ENCODE results near the gene NUP210.

Gene NUP210

DNA sequence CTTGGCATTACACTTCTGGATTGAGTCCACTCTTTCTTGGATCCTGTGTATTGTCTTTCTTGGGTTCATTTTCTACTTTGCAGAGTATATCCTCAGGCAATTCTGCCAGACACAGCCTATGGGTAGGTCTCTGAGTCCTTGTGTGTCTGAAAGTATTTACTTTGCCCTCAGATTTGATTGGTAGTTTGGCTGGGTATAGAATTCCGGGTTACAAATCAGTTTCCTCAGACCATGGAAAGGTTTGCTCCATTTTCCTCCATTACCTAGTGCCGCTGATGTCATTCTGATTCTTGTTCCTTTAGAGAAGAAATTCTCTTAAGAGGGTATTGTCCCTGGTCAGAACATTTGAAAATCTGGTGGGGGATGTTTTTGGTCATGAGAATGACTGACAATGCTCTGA is 133.2 kb downstream of the NUP210 start:
- TF ChIP-seq, protein P1, sequence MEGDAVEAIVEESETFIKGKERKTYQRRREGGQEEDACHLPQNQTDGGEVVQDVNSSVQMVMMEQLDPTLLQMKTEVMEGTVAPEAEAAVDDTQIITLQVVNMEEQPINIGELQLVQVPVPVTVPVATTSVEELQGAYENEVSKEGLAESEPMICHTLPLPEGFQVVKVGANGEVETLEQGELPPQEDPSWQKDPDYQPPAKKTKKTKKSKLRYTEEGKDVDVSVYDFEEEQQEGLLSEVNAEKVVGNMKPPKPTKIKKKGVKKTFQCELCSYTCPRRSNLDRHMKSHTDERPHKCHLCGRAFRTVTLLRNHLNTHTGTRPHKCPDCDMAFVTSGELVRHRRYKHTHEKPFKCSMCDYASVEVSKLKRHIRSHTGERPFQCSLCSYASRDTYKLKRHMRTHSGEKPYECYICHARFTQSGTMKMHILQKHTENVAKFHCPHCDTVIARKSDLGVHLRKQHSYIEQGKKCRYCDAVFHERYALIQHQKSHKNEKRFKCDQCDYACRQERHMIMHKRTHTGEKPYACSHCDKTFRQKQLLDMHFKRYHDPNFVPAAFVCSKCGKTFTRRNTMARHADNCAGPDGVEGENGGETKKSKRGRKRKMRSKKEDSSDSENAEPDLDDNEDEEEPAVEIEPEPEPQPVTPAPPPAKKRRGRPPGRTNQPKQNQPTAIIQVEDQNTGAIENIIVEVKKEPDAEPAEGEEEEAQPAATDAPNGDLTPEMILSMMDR (IDR thresholded peaks at IDR 0.05; ENCODE audit: insufficient read depth, low read length, poor library complexity, severe bottlenecking), result no peak
- no peak overlapping the region for H3K4me3 ChIP-seq (replicated peaks; ENCODE audit: low read depth, low read length)
- no peaks in the 10 kb centered on the region; the same call in 1 of the 2 replicates for H3K27me3 ChIP-seq (replicated peaks; ENCODE audit: control insufficient read depth, insufficient read depth, low read length)
- no peaks in the 10 kb centered on the region for H3K36me3 ChIP-seq (ENCODE audit: control insufficient read depth, insufficient read depth, low read length)
- DNase-seq (ENCODE audit: extremely low read depth, insufficient read length), result no peak

DNA sequence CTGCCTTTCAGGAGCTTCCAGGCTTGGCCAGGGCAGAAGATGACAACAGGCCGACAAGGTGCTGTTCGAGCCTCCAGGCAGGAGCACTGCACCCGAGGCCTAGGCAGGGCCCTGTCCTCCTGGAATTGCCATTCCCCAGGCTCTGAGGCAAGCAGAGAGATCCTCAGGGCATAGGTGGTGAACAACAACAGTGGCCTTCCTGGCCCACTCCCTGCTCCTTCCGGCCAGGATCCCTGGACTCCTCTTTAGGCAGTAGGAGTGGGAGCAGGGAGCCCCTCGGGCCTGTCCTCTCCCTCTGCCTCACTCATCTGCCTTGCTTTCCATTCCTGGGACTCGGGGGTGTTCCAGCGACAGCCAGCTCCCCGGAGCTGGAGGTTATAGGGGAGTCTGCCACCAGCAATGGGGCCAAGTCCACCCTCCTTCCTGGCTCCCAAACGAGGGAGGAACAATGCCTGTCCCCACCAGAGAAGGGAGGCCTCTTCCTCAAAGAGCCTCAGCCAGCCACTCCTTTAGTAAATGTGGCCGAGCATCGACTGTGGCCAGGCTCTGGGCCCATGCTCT is 135.0 kb downstream of the NUP210 start:
- TF ChIP-seq, protein P1 (IDR thresholded peaks at IDR 0.05; ENCODE audit: insufficient read depth, low read length, poor library complexity, severe bottlenecking), result no peak
- H3K27me3 ChIP-seq (replicated peaks; ENCODE audit: control insufficient read depth, insufficient read depth, low read length), result peaks cover 2% of the 10 kb centered on the region
- H3K36me3 ChIP-seq (ENCODE audit: control insufficient read depth, insufficient read depth, low read length), result no peaks in the 10 kb centered on the region
- DNase-seq (ENCODE audit: extremely low read depth, insufficient read length), result no peak
- no peak overlapping the region for H3K4me3 ChIP-seq (replicated peaks; ENCODE audit: low read depth, low read length)

DNA sequence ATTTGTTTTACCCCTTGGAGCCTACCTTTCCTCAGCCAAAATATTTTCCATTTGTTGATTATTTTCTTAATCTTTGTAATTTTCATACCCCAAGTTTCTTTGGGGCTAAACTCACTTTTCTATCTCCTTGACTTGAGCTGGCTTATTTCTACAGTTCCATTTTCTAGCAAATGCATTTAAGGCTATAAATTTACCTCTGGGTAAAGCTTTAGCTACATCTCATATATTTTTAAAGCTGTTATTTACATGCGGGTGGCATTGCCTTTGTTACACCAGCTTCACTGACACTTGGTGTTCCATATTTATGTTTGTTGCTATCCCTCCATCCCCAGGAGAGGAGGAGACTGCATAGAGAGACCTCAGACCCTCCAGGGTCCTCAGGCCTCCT is 136.3 kb downstream of the NUP210 start:
- TF ChIP-seq, protein P1 (IDR thresholded peaks at IDR 0.05; ENCODE audit: insufficient read depth, low read length, poor library complexity, severe bottlenecking), result no peak
- no peaks in the 10 kb centered on the region for H3K36me3 ChIP-seq (ENCODE audit: control insufficient read depth, insufficient read depth, low read length)
- peaks cover 2% of the 10 kb centered on the region for H3K27me3 ChIP-seq (replicated peaks; ENCODE audit: control insufficient read depth, insufficient read depth, low read length)
- DNase-seq (ENCODE audit: extremely low read depth, insufficient read length), result no peak
- no peak overlapping the region for H3K4me3 ChIP-seq (replicated peaks; ENCODE audit: low read depth, low read length)

DNA sequence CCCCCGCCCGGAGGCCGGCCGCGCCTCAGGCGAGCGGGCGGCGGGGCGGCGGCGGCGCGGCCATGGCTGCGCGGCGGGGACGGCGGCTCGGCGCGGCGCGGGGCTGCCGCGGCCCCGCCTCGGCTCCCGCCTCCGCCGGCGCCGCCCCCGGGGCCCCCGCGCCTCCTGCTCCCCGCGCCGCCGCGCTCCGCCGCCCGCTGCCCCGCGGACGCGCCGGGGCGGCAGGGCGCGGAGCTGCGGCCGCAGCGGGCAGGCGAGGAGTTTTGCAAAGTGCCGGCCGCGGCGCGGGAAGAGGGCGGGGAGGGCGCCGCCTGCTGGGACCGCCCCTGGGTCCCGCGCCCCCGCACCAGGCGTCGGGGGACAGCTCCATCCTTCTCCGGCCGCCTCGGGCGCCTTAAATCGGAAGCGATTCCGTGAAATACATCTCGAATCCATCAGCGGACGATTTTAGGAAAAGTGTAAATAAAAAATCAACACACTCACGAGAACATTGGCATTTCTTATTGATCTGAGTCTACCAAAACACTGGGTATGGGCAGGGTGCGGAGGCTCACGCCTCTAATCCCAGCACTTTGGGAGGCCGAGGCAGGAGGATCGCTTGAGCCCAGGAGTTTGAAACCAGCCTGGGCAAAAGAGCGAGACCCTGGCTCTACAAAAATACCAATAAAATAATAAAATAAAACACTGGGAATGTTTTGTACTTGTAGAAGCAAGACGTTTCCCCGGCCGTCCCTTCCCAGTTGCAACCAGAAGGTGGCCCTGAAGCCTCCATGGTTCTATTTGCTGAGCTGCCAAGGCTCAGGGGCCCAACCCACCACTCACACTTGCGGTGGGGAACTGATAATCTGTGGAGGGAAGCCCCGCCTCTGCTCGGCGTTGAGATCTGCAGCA is 136.9 kb downstream of the NUP210 start:
- Histone ChIP-seq H3K4me3 (replicated peaks; ENCODE audit: low read depth, low read length) (no peak overlapping the region; the same call in 1 of the 2 replicates), H3K27me3 (replicated peaks; ENCODE audit: control insufficient read depth, insufficient read depth, low read length) (peaks cover 2% of the 10 kb centered on the region), H3K36me3 (ENCODE audit: control insufficient read depth, insufficient read depth, low read length) (no peaks in the 10 kb centered on the region)
- TF ChIP-seq, protein P1 (IDR thresholded peaks at IDR 0.05; ENCODE audit: insufficient read depth, low read length, poor library complexity, severe bottlenecking), result no peak
- no peak for DNase-seq (ENCODE audit: extremely low read depth, insufficient read length)

DNA sequence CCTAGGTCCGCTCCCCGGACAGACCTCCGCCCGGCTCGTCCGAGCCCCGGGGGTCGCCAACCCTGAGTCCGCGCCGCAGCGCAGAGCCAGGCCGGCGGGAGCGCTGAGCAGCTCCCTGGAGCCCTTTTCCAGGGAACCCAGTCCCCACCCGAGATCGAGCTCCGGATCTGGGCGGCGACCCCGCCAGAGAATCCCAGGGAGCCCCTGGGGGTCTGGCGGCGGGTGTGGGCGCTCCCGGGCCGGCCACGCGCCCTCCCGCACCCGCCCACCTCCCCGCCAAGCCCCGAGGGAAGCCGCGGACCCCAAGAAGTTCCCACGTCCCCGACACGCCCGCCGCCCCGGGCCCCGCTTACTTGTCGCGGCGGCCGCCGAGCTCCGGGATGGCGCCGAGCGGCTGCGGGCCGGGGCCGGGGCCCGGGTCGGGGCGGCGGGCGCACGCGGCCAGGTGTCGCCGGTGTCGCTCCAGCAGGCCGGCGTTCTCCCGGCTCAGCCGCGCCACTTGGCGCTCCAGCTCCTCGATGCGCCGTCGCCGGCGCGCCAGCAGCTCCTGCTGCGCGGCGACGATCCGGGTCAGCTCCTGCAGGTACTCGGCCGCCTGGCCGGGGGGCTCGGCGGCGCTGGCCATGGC is 137.7 kb downstream of the NUP210 start:
- DNase-seq (ENCODE audit: extremely low read depth, insufficient read length), result no peak

More for the DNA sequence above, 137.7 kb downstream of the NUP210 start:
- Histone ChIP-seq H3K36me3 (ENCODE audit: control insufficient read depth, insufficient read depth, low read length) (no peaks in the 10 kb centered on the region), H3K27me3 (replicated peaks; ENCODE audit: control insufficient read depth, insufficient read depth, low read length) (peaks cover 2% of the 10 kb centered on the region), H3K4me3 (replicated peaks; ENCODE audit: low read depth, low read length) (no peak overlapping the region; the same call in 1 of the 2 replicates)
- TF ChIP-seq, protein P1 (IDR thresholded peaks at IDR 0.05; ENCODE audit: insufficient read depth, low read length, poor library complexity, severe bottlenecking), result no peak
